Neutrophil (primary cell): ENCODE results near the gene PMFBP1.

Experiments used
- H3K27ac ChIP-seq: fragments of 200-600 bp; sonication (generic); 2 replicates; pipeline ENCODE4 v1.5.1; 2016; ENCODE audit warnings: mild to moderate bottlenecking, moderate library complexity
- H3K27me3 ChIP-seq: fragments of 200-600 bp; sonication (generic); 2 replicates; pipeline ENCODE4 v1.6.0; 2016; ENCODE audit warnings: mild to moderate bottlenecking
- H3K36me3 ChIP-seq: fragments of 200-600 bp; sonication (generic); 2 replicates; pipeline ENCODE4 v1.5.1; 2017
- H3K4me1 ChIP-seq, 2 experiments: fragments of 200-600 bp in 1 of 2; sonication (generic) in 1 of 2; 1 replicate in 1 of 2; 2 replicates in 1 of 2; pipeline versions ENCODE4 v1.5.1 to v1.6.1; 2013 to 2016; ENCODE audit warnings: low read depth in 1 of 2, low read length in 1 of 2, mild to moderate bottlenecking in 1 of 2, moderate library complexity in 1 of 2; ENCODE audit not compliant: control insufficient read depth in 1 of 2, insufficient read depth in 1 of 2
- H3K4me3 ChIP-seq, 2 experiments: fragments of 200-600 bp in 1 of 2; sonication (generic) in 1 of 2; 1 replicate in 1 of 2; 2 replicates in 1 of 2; pipeline ENCODE4 v1.5.1; 2013 to 2016; ENCODE audit warnings: low read depth in 1 of 2, low read length in 1 of 2, mild to moderate bottlenecking in 1 of 2, moderate library complexity in 1 of 2
- H3K9me3 ChIP-seq: fragments of 200-600 bp; sonication (generic); 2 replicates; pipeline ENCODE4 v1.5.1; 2016
- CTCF ChIP-seq: fragments of 200-600 bp; sonication (generic); IDR thresholded peaks from 2 replicates; pipeline ENCODE4 v1.5.1; 2016; ENCODE audit warnings: antibody characterized with exemption

PMFBP1 gene

GRCh38 chr16:72169708-72170107 is 2.2 kb downstream of the PMFBP1 start:
- H3K27me3 ChIP-seq, result no peaks in the 10 kb centered on the region
- peaks cover 0 to 14% of the 10 kb centered on the region in 2 experiments for H3K4me1 ChIP-seq
- H3K9me3 ChIP-seq, result no peaks in the 10 kb centered on the region
- H3K4me3 ChIP-seq, result no peak overlapping the region
- no peak for TF ChIP-seq CTCF
- no peaks in the 10 kb centered on the region for H3K36me3 ChIP-seq
- H3K27ac ChIP-seq, result no peak overlapping the region

DNA sequence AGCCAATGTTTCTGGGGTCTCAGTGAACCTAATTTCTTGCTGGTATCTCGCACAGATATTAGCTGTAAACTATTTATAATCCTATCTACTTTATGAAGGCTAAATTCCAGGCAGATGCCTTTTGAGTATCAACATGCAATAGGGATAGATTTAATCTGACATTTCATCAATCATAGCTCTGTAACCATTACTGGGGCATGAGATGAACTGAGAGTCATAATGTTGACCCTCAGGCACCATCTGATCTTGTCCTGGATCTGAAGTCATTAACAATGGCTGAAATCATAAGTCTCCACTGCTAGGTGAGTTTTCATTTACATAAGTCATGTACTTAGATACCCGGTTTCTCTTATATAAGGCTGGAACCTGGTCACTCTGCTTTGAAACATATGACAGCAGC is 3.6 kb downstream of the PMFBP1 start:
- Histone ChIP-seq H3K27me3 (no peaks in the 10 kb centered on the region), H3K4me1 (peaks cover 0 to 9% of the 10 kb centered on the region in 2 experiments), H3K9me3 (no peaks in the 10 kb centered on the region), H3K27ac (no peak overlapping the region), H3K4me3 (no peak overlapping the region), H3K36me3 (no peaks in the 10 kb centered on the region)
- TF ChIP-seq CTCF, result no peak

GRCh38 chr16:72166954-72167561 is 4.9 kb downstream of the PMFBP1 start:
- Histone ChIP-seq H3K27ac (no peak overlapping the region), H3K4me3 (no peak overlapping the region), H3K36me3 (no peaks in the 10 kb centered on the region), H3K9me3 (no peaks in the 10 kb centered on the region), H3K27me3 (no peaks in the 10 kb centered on the region), H3K4me1 (peaks cover 0 to 2% of the 10 kb centered on the region in 2 experiments)
- TF ChIP-seq CTCF, result no peak

DNA sequence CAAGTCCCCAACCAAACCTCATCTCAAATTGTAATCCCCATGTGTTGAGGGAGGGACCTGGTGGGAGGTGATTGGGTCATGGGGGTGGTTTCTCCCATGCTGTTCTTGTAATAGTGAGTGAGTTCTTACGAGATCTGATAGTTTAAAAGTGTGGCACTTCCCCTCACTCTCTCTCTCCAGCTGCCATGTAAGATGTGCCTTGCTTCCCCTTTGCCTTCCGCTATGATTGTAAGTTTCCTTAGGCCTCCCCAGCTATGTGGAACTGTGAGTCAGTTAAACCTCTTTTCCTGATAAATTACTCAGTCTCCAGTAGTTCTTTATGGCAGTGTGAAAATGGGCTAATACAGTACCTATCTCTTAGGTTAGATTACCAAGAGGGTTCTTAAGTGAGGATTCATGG is 5.8 kb downstream of the PMFBP1 start:
- no peaks in the 10 kb centered on the region for H3K9me3 ChIP-seq
- H3K36me3 ChIP-seq, result no peaks in the 10 kb centered on the region
- H3K27ac ChIP-seq, result no peak overlapping the region
- TF ChIP-seq CTCF, result no peak
- no peaks in the 10 kb centered on the region for H3K27me3 ChIP-seq
- H3K4me3 ChIP-seq, result no peak overlapping the region
- no peaks in the 10 kb centered on the region for H3K4me1 ChIP-seq

DNA sequence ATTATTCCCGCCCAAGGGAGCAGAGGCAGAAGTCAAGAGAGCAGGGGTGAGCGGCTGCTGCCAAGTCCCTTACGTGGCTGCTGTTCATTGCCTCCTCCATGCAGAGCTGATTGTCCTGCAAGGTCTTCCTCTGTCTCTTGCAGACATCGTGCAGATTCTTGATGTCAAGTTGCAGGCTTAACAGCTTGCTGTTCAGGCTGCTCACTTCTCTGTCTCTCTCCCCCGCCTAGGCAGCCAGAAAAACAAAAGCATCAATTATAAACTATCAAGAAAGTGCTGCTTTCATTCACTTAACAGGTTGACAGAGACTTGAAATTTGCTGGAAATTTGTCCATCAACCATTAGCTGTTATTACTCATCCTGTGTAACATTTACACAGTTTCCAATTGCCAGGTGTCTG is 7.3 kb downstream of the PMFBP1 start:
- no peak for TF ChIP-seq CTCF
- no peak overlapping the region for H3K27ac ChIP-seq
- no peaks in the 10 kb centered on the region for H3K4me1 ChIP-seq
- no peaks in the 10 kb centered on the region for H3K9me3 ChIP-seq
- H3K36me3 ChIP-seq, result no peaks in the 10 kb centered on the region
- no peak overlapping the region for H3K4me3 ChIP-seq
- H3K27me3 ChIP-seq, result no peaks in the 10 kb centered on the region
